Measurements from ENCODE around the gene OR8D4.
"Not testable (repeated sequence)": the region's sequence is repeated elsewhere in the genome, so short reads cannot be mapped to it uniquely, and the experiment has no call there.

The OR8D4 gene

GRCh38 chr11:123901867-123902266 lies at the start of gene OR8D4:
OR8D4 (plus strand) TSS chr11:123902167; CDS start chr11:123906432, 4,265 bp downstream.
- no peak for DNase-seq (ENCODE audit: low spot score)

- DNase-seq (ENCODE audit: low spot score), result no peak
Observed at GRCh38 chr11:123852321-123852720, 49.6 kb upstream of the OR8D4 start.

- no peak for DNase-seq (ENCODE audit: low spot score)
Observed at GRCh38 chr11:123853038-123853437, 48.9 kb upstream of the OR8D4 start.

- no peak for DNase-seq (ENCODE audit: low spot score)
Observed at GRCh38 chr11:123856444-123856843, 45.5 kb upstream of the OR8D4 start.

- DNase-seq (ENCODE audit: low spot score), result no peak
Observed at GRCh38 chr11:123859731-123860130, 42.2 kb upstream of the OR8D4 start.

GRCh38 chr11:123865293-123865692 lies 36.7 kb upstream of the OR8D4 start:
- not testable (repeated sequence) for DNase-seq (ENCODE audit: low spot score)

GRCh38 chr11:123867795-123868194 lies 34.2 kb upstream of the OR8D4 start:
- DNase-seq (ENCODE audit: low spot score), result not testable (repeated sequence)

- DNase-seq (ENCODE audit: low spot score), result no peak
Observed at GRCh38 chr11:123880912-123881311, 21.1 kb upstream of the OR8D4 start.

- DNase-seq (ENCODE audit: low spot score), result no peak
Observed at GRCh38 chr11:123885570-123885969, 16.4 kb upstream of the OR8D4 start, which contains the start of gene TMEM225. TMEM225 (minus strand) TSS chr11:123885670; CDS start chr11:123885425, 245 bp downstream.

GRCh38 chr11:123892031-123892430 lies 9.9 kb upstream of the OR8D4 start:
- DNase-seq (ENCODE audit: low spot score), result no peak

- DNase-seq (ENCODE audit: low spot score), result no peak
Observed at GRCh38 chr11:123899792-123900191, 2.2 kb upstream of the OR8D4 start.

- no peak for DNase-seq (ENCODE audit: low spot score)
Observed at GRCh38 chr11:123903932-123904331, 2.0 kb downstream of the OR8D4 start.

- DNase-seq (ENCODE audit: low spot score), result no peak
Observed at GRCh38 chr11:123904932-123905331, 3.0 kb downstream of the OR8D4 start.

- DNase-seq (ENCODE audit: low spot score), result no peak
Observed at GRCh38 chr11:123905826-123906225, 3.9 kb downstream of the OR8D4 start.

- DNase-seq (ENCODE audit: low spot score), result no peak
Observed at GRCh38 chr11:123920943-123921342, 19.0 kb downstream of the OR8D4 start.

- DNase-seq (ENCODE audit: low spot score), result no peak
Observed at GRCh38 chr11:123924027-123924426, 22.1 kb downstream of the OR8D4 start.

GRCh38 chr11:123939317-123939716 lies 37.4 kb downstream of the OR8D4 start, which contains the start of gene OR4D5:
OR4D5 (plus strand) TSS chr11:123939617; CDS start chr11:123939617, 0 bp downstream.
- no peak for DNase-seq (ENCODE audit: low spot score)

- no peak for DNase-seq (ENCODE audit: low spot score)
Observed at GRCh38 chr11:123942413-123942812, 40.4 kb downstream of the OR8D4 start.

- no peak for DNase-seq (ENCODE audit: low spot score)
Observed at GRCh38 chr11:123943738-123944137, 41.8 kb downstream of the OR8D4 start, which contains the start of gene OR6T1. OR6T1 (minus strand) TSS chr11:123943838; CDS start chr11:123943838, 0 bp downstream.

GRCh38 chr11:123945132-123945531 lies 43.2 kb downstream of the OR8D4 start:
- no peak for DNase-seq (ENCODE audit: low spot score)

GRCh38 chr11:123956752-123957151 lies 54.8 kb downstream of the OR8D4 start:
- no peak for DNase-seq (ENCODE audit: low spot score)
